PC-3 (cell line): ENCODE data around the gene AKIRIN1. TPM values are rescaled to one million over a fixed set of nuclear protein-coding genes. Genes with fewer than 3 reads are reported as not detected.

Source experiments
- ATAC-seq: fragments of 200-7000 bp; cut with Tn5 transposase; 2 replicates; pipeline ENCODE4 v1.9.1; 2020; ENCODE audit warnings: mild to moderate bottlenecking, moderate library complexity
- Bru-seq: library from RNA; stranded (reverse); fragments of 400-500 nt; gene quantifications from one replicate; lab custom pipeline; 2021; lab: Mats Ljungman, UMichigan
- BruChase-seq, 2 experiments: library from RNA; stranded (reverse); fragments of 400-500 nt; gene quantifications; one replicate each; lab custom pipeline; 2021; lab: Mats Ljungman, UMichigan
- BruUV-seq: library from RNA; stranded (reverse); fragments of 400-500 nt; replicated peaks from 2 replicates; lab custom pipeline; 2021; lab: Mats Ljungman, UMichigan
- CTCF ChIA-PET: fragments of 300-600 bp; sonication (Branson Sonifier 250); formaldehyde crosslinking; loops from one replicate; lab custom pipeline; 2022; ENCODE audit warnings: antibody characterized with exemption; lab: Charles Lee
- POLR2A ChIA-PET: fragments of 300-600 bp; sonication (Branson Sonifier 250); formaldehyde crosslinking; loops from one replicate; lab custom pipeline; 2022; ENCODE audit warnings: antibody characterized with exemption; ENCODE audit not compliant: unreplicated experiment; lab: Charles Lee
- DNase-seq: peaks from one replicate; pipeline ENCODE4 v3.0.0-alpha.2; 2015
- H2AFZ ChIP-seq: fragments of 300-600 bp; sonication (generic); 2 replicates; pipeline ENCODE4 v1.6.0; 2016; ENCODE audit warnings: antibody characterized with exemption, low read length
- H3F3A ChIP-seq: fragments of 300-600 bp; sonication (generic); one replicate; pipeline ENCODE4 v1.6.0; 2017; ENCODE audit warnings: antibody characterized with exemption, low read length, control low read depth, mild to moderate bottlenecking; ENCODE audit not compliant: unreplicated experiment
- H3K27ac ChIP-seq: fragments of 300-600 bp; sonication (generic); 2 replicates; pipeline ENCODE4 v1.5.1; 2016; ENCODE audit warnings: mild to moderate bottlenecking, low read length
- H3K27me3 ChIP-seq: fragments of 300-600 bp; sonication (generic); 2 replicates; pipeline ENCODE4 v1.6.1; 2016; ENCODE audit warnings: low read length, mixed read lengths
- H3K36me3 ChIP-seq: fragments of 300-600 bp; sonication (generic); 2 replicates; pipeline ENCODE4 v1.6.1; 2016; ENCODE audit warnings: low read depth, mixed run types, low read length, mixed read lengths
- H3K4me1 ChIP-seq: fragments of 300-600 bp; sonication (generic); 2 replicates; pipeline ENCODE4 v1.5.1; 2016; ENCODE audit warnings: low read length; ENCODE audit not compliant: insufficient read depth
- H3K4me2 ChIP-seq: fragments of 300-600 bp; sonication (generic); 2 replicates; pipeline ENCODE4 v1.6.0; 2016; ENCODE audit warnings: low read length
- H3K4me3 ChIP-seq: fragments of 300-600 bp; sonication (generic); 2 replicates; pipeline ENCODE4 v1.5.1; 2016; ENCODE audit warnings: mild to moderate bottlenecking, low read length, mixed read lengths
- H3K79me2 ChIP-seq: fragments of 300-600 bp; sonication (generic); 2 replicates; pipeline ENCODE4 v1.6.1; 2017; ENCODE audit warnings: low read length, mixed read lengths
- H3K9ac ChIP-seq: fragments of 300-600 bp; sonication (generic); 2 replicates; pipeline ENCODE4 v1.6.0; 2016; ENCODE audit warnings: mild to moderate bottlenecking, low read length
- H3K9me2 ChIP-seq: fragments of 300-600 bp; sonication (generic); replicated peaks from 2 replicates; pipeline ENCODE4 v1.6.1; 2016; ENCODE audit warnings: mixed run types, low read length, mixed read lengths
- H3K9me3 ChIP-seq: fragments of 300-600 bp; sonication (generic); 2 replicates; pipeline ENCODE4 v1.6.1; 2016; ENCODE audit warnings: low read length, mixed read lengths
- H4K20me1 ChIP-seq: fragments of 300-600 bp; sonication (generic); 2 replicates; pipeline ENCODE4 v1.6.1; 2016; ENCODE audit warnings: low read length, mixed read lengths
- CTCF ChIP-seq: fragments of 300-600 bp; sonication (generic); conservative IDR thresholded peaks from 2 replicates; pipeline ENCODE4 v1.5.1; 2017; ENCODE audit warnings: antibody characterized with exemption, low read depth, mild to moderate bottlenecking, low read length
- EZH2 ChIP-seq: fragments of 300-600 bp; sonication (generic); IDR thresholded peaks from one replicate; pipeline ENCODE4 v1.6.1; 2017; ENCODE audit warnings: antibody characterized with exemption, mild to moderate bottlenecking, low read length; ENCODE audit not compliant: unreplicated experiment
- EZH2phosphoT487 ChIP-seq: fragments of 300-600 bp; sonication (generic); IDR thresholded peaks from 2 replicates; pipeline ENCODE4 v1.6.1; 2018; ENCODE audit warnings: mild to moderate bottlenecking, antibody characterized with exemption, low read length, borderline replicate concordance
- intact Hi-C: fragments of 100-400 bp; cut with micrococcal nuclease; formaldehyde crosslinking; loops from 2 replicates; pipeline ENCODE4 v1.9.0; 2023
- long read RNA-seq: library from polyadenylated mRNA; unstranded; transcript quantifications from one replicate; pipeline ENCODE4 v2.0.0, GENCODE V29; 2021; ENCODE audit not compliant: unreplicated experiment
- total RNA-seq: library from RNA; depleted of rRNA; stranded (reverse); fragments of >200 nt; gene quantifications from 2 replicates; pipeline ENCODE4 v1.2.3, GENCODE V29; 2014; rRNA removed

The AKIRIN1 gene
- total RNA-seq (58.6 and 77.3 TPM in 2 replicates), Bru-seq, nascent RNA (percentile 92 among the genes with signal in this experiment), BruChase-seq, experiment 1, labeled RNA remaining after a 6-hour chase (percentile 98 among the genes with signal in this experiment), BruChase-seq, experiment 2, labeled RNA remaining after a 2-hour chase (percentile 98 among the genes with signal in this experiment)
- long read RNA-seq, transcript AKIRIN1-203 (4 exons, 1,243 nt) = minor isoform, 10 of 298 reads
- long read RNA-seq, transcript AKIRIN1-202 (5 exons, 2,741 nt) = major isoform, 252 of 298 reads
- long read RNA-seq, partial matches to known transcripts = 31 of 298 reads
- long read RNA-seq, other reads (novel, unspliced or antisense) = 4 of 298 reads

DNA sequence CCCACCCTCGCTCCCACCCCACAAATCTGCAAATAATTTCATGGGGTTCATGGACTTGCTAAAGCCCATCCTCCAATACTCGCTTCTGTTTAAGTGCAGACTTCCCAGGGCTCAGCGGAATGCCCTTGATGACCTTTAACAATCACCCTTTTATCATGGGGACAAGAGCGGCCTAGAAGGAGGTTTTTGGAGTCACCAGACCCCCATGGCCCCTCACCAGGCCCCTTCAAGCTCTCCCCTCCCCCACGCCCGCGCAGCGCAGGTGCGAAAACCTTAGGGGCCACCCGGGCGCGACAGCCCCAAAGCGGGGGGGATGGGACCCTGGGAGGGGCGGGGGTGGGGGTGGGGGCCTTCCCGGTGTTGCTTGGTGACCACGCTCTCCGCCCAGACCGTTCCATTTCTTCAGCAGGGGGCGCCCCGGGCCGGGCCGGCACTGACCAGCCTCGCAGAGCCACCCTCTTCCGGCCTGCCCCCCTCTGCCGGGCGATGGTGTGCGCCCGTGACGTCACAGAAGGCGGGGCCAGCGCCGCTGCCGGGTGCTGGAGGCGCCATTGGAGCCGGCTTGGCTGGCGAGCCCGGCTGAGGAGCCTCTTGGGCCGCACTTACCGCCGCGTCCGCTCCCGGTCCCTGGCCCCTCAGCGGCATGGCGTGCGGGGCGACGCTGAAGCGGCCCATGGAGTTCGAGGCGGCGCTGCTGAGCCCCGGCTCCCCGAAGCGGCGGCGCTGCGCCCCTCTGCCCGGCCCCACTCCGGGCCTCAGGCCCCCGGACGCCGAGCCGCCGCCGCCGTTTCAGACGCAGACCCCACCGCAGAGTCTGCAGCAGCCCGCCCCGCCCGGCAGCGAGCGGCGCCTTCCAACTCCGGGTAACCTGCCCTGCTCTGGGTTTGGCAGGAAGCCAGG lies at the start of gene AKIRIN1:
Gene AKIRIN1 (plus strand): TSS at position 539 of the 900 bp plus-strand sequence. CDS start 105 bp downstream, at position 644.
- H3K9me2 ChIP-seq = no peaks in the 10 kb centered on the region
- ATAC-seq (peak; percentile 77), DNase-seq (peak; percentile 97)
- H3K9ac ChIP-seq = peak within 1 kb of the TSS; percentile 93
- peaks cover 30% of the 10 kb centered on the region for H4K20me1 ChIP-seq
- ChIA-PET CTCF (no interaction called here), POLR2A (interaction anchor here (1.0 kb wide), 1 partner anchor 15 kb away, joined by 8 read pairs; no protein-coding TSS in a partner anchor)
- TF ChIP-seq EZH2phosphoT487 = no peak
- no peak for TF ChIP-seq CTCF
- H3K4me1 ChIP-seq = peaks cover 39% of the 10 kb centered on the region
- H3K9me3 ChIP-seq = no peaks in the 10 kb centered on the region
- intact Hi-C loops = loop anchor here (2.0 to 5.0 kb wide), 2 partner anchors 36 to 118 kb away; partner anchors contain the start of genes MYCBP and NDUFS5
- H3K27me3 ChIP-seq = no peaks in the 10 kb centered on the region
- peaks cover 6% of the 10 kb centered on the region for H3F3A ChIP-seq
- peak within 1 kb of the TSS; percentile 46 for H3K27ac ChIP-seq
- H3K4me2 ChIP-seq = peak within 1 kb of the TSS; percentile 92
- peaks cover 12% of the 10 kb centered on the region for H3K36me3 ChIP-seq
- BruUV-seq = no TSS peak
- peaks cover 50% of the 10 kb centered on the region for H3K79me2 ChIP-seq
- peak within 1 kb of the TSS; percentile 97 for H2AFZ ChIP-seq
- peak within 1 kb of the TSS; percentile 91 for H3K4me3 ChIP-seq

DNA sequence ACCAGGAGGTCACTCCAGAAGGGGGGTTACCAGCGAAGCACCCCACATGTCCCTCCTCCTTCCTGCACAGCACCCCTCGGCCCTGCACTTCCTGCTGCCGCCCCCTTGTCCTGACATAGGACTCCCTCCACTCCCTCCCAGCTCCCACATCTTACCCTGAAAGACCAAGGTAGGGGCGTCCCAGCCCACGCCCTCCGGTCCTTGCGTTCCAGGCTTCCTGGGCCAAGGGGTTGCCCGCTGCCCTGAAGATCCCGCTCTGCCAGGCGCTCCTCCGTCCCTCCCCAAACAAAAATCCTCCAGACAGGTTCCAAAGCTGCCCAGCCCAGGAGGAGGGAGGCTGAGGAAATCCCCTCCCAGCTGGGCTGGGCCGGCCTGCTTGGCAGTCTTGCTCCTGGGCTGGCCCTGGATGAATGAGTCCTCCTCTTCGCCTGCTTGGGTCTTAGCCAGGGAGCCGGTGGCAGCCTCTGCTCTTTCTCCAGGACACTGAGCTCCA lies 49.5 kb upstream of the AKIRIN1 start, which contains the start of gene RHBDL2:
Gene RHBDL2 (minus strand): TSS at position 304 of the 493 bp plus-strand sequence. CDS start 22,618 bp downstream, outside the sequence.
- ATAC-seq (peak; percentile 98), DNase-seq (peak; percentile 85)
- H3K4me3 ChIP-seq = peak within 1 kb of the TSS; percentile 81
- ChIA-PET POLR2A (interaction anchor here (0.6 kb wide), 1 partner anchor 48 kb away, joined by 3 read pairs; no protein-coding TSS in a partner anchor), CTCF (no interaction called here)
- no peak within 1 kb of the TSS for H3K27ac ChIP-seq
- peak within 1 kb of the TSS; percentile 89 for H3K4me2 ChIP-seq
- intact Hi-C loops = no loop called here
- H3K36me3 ChIP-seq = no peaks in the 10 kb centered on the region
- BruUV-seq = no TSS peak
- no peak for TF ChIP-seq EZH2phosphoT487
- TF ChIP-seq EZH2 = no peak
- TF ChIP-seq CTCF = no peak
- H3K79me2 ChIP-seq = 0 out of 2 replicates have a peak, but pooled peaks cover 4% of the 10 kb centered on the region
- peaks cover 4% of the 10 kb centered on the region; the same call in 1 of the 2 replicates for H3K4me1 ChIP-seq
- peak within 1 kb of the TSS; percentile 90 for H2AFZ ChIP-seq
- no peaks in the 10 kb centered on the region for H3K9me3 ChIP-seq
- peak within 1 kb of the TSS; percentile 51 for H3K9ac ChIP-seq
- no peaks in the 10 kb centered on the region for H4K20me1 ChIP-seq
- no peaks in the 10 kb centered on the region for H3K27me3 ChIP-seq
- H3F3A ChIP-seq = no peaks in the 10 kb centered on the region
- H3K9me2 ChIP-seq = no peaks in the 10 kb centered on the region
